ENCODE measurements around the gene EAPP. TPM values are rescaled to one million over a fixed set of nuclear protein-coding genes. Genes with fewer than 3 reads are reported as not detected.
"Not testable (repeated sequence)": the region's sequence is repeated elsewhere in the genome, so short reads cannot be mapped to it uniquely, and the experiment has no call there.

The EAPP gene
- total RNA-seq, 1 experiment from 2014 or later, result 28.7 TPM

DNA sequence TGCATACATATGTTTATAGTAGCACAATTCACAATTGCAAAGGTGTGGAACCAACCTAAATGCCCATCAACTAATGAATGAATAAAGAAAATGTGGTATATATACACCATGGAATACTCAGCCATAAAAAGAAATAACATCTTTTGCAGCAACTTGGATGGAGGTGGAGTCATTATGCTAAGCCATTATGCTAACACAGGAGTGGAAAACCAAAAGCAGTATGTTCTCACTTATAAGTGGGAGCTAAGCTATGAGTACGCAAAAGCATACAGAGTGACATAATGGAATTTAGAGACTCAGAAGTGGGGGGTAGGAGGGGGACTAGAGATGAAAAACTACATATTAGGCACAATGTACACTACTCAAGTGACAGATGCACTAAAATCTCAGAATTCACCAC is 61.2 kb downstream of the EAPP start:
- Histone ChIP-seq H3K4me3 (ENCODE audit: insufficient read depth, low read depth, low read length) (no peak overlapping the region), H3K27me3 (ENCODE audit: control insufficient read depth, insufficient read depth, low read length) (no peaks in the 10 kb centered on the region), H3K36me3 (replicated peaks; ENCODE audit: control insufficient read depth, insufficient read depth, low read length) (no peaks in the 10 kb centered on the region)
- no peak for DNase-seq

DNA sequence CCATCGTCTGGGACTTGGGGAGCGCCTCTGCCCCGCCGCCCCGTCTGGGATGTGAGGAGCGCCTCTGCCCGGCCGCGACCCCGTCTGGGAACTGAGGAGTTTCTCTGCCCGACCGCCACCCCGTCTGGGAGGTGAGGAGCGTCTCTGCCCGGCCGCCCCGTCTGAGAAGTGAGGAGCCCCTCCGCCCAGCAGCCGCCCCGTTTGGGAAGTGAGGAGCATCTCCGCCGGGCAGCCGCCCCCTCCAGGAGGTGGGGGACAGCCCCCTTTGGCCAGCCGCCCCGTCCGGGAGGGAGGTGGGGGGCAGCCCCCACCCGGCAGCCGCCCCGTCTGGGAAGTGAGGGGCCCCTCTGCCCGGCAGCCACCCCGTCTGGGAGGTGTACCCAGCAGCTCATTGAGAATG is 63.5 kb downstream of the EAPP start:
- not testable (repeated sequence) for DNase-seq; H3K36me3 ChIP-seq (replicated peaks; ENCODE audit: control insufficient read depth, insufficient read depth, low read length); H3K27me3 ChIP-seq (ENCODE audit: control insufficient read depth, insufficient read depth, low read length); H3K4me3 ChIP-seq (ENCODE audit: insufficient read depth, low read depth, low read length)

- DNase-seq, result no peak
- Histone ChIP-seq H3K27me3 (ENCODE audit: control insufficient read depth, insufficient read depth, low read length) (no peaks in the 10 kb centered on the region), H3K4me3 (ENCODE audit: insufficient read depth, low read depth, low read length) (no peak overlapping the region), H3K36me3 (replicated peaks; ENCODE audit: control insufficient read depth, insufficient read depth, low read length) (no peaks in the 10 kb centered on the region)
Observed at GRCh38 chr14:34475163-34475562, 64.3 kb downstream of the EAPP start.

- no peak overlapping the region for H3K4me3 ChIP-seq (ENCODE audit: insufficient read depth, low read depth, low read length)
- no peaks in the 10 kb centered on the region for H3K27me3 ChIP-seq (ENCODE audit: control insufficient read depth, insufficient read depth, low read length)
- H3K36me3 ChIP-seq (replicated peaks; ENCODE audit: control insufficient read depth, insufficient read depth, low read length), result no peaks in the 10 kb centered on the region
- no peak for DNase-seq
Observed at GRCh38 chr14:34474187-34474679, 65.3 kb downstream of the EAPP start.

GRCh38 chr14:34472706-34473279 is 66.7 kb downstream of the EAPP start:
- H3K4me3 ChIP-seq (ENCODE audit: insufficient read depth, low read depth, low read length), result no peak overlapping the region
- H3K27me3 ChIP-seq (ENCODE audit: control insufficient read depth, insufficient read depth, low read length), result no peaks in the 10 kb centered on the region
- no peaks in the 10 kb centered on the region for H3K36me3 ChIP-seq (replicated peaks; ENCODE audit: control insufficient read depth, insufficient read depth, low read length)
- no peak for DNase-seq

DNA sequence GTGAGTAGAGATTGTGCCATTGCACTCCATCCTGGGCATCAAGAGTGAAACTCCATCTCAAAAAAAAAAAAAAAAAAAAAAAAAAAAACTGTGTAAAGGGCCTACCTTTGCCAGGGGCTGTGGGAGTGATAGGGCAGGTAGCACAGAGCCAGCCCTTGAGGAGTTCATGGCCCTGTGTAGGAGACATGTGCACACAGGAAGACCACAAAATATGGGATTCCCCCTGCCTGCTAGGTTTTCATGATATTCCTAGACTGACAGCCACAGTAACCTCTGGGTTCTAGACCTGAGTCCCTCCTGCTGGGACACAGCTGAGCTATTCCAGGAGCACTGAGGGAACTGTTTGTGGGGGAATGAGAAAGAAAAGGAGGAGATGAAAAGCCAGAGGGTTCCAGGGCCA is 69.2 kb downstream of the EAPP start:
- Histone ChIP-seq H3K27me3 (ENCODE audit: control insufficient read depth, insufficient read depth, low read length) (no peaks in the 10 kb centered on the region), H3K36me3 (replicated peaks; ENCODE audit: control insufficient read depth, insufficient read depth, low read length) (no peaks in the 10 kb centered on the region), H3K4me3 (ENCODE audit: insufficient read depth, low read depth, low read length) (no peak overlapping the region)
- DNase-seq, result no peak

DNA sequence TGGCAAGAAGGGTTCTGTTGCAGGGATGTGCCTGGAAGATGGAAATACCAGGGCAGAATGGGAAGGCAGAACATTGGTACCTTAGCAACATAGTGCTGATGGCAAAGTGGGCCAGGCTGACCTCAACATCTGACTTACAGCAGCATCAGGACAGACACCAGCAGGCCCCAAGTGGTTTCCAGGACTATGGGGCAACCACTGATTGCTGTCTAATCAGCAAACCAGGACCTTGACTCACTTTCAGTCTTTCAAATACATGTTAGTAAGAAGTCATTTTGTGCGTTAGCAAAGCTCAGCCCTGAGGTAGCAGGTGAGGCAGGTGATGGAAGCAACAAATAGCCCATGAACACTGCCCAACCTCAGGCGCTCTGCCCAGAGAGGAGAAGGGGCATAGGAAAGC is 72.8 kb downstream of the EAPP start:
- Histone ChIP-seq H3K4me3 (ENCODE audit: insufficient read depth, low read depth, low read length) (no peak overlapping the region), H3K36me3 (replicated peaks; ENCODE audit: control insufficient read depth, insufficient read depth, low read length) (no peaks in the 10 kb centered on the region), H3K27me3 (ENCODE audit: control insufficient read depth, insufficient read depth, low read length) (no peaks in the 10 kb centered on the region)
- DNase-seq, result no peak

Other genes with a start within 250 kb of the EAPP start
- gene SPTSSA, start 77.5 kb downstream of the EAPP start, total RNA-seq (2014; rRNA removed; shearing (Covaris generic)), result 16.0 and 18.7 TPM in 2 replicates
- gene SNX6, start 90.4 kb upstream of the EAPP start, total RNA-seq (2014; rRNA removed; shearing (Covaris generic)), result 75.2 and 94.9 TPM in 2 replicates
- gene CFL2, start 174.9 kb upstream of the EAPP start, total RNA-seq (2014; rRNA removed; shearing (Covaris generic)), result 14.8 and 19.3 TPM in 2 replicates

Measured in H7 (cell line).